22Rv1 (cell line): Measurements from ENCODE around the gene CLTA.

ENCODE experiments used
- H3K27ac ChIP-seq: fragments of 450-650 bp; 2 replicates; pipeline ENCODE4 v1.5.1; 2017
- CTCF ChIP-seq: fragments of 450-650 bp; IDR thresholded peaks from 2 replicates; pipeline ENCODE4 v1.5.1; 2017; ENCODE audit warnings: mild to moderate bottlenecking
- ZFX ChIP-seq: fragments of 450-650 bp; IDR thresholded peaks from 2 replicates; pipeline ENCODE4 v1.6.1; 2017; ENCODE audit warnings: antibody characterized with exemption, borderline replicate concordance

CLTA gene

GRCh38 chr9:36191686-36192085 lies 965 bp downstream of the CLTA start:
- TF ChIP-seq CTCF (no peak), ZFX (no peak)
- peak overlapping the region; percentile 78 for H3K27ac ChIP-seq

- TF ChIP-seq CTCF (no peak), ZFX (no peak)
- H3K27ac ChIP-seq = no peak overlapping the region
Measured at GRCh38 chr9:36192196-36192595, 1.5 kb downstream of the CLTA start.

GRCh38 chr9:36193023-36193422 lies 2.3 kb downstream of the CLTA start:
- TF ChIP-seq ZFX = no peak
- TF ChIP-seq CTCF = no peak
- H3K27ac ChIP-seq = no peak overlapping the region

GRCh38 chr9:36194326-36195000 lies 3.7 kb downstream of the CLTA start:
- no peak for TF ChIP-seq CTCF
- no peak for TF ChIP-seq ZFX

GRCh38 chr9:36204906-36205547 lies 14.3 kb downstream of the CLTA start:
- TF ChIP-seq CTCF (peak; percentile 30), ZFX (no peak)

More at GRCh38 chr9:36194326-36195000, 3.7 kb downstream of the CLTA start:
- no peak overlapping the region for H3K27ac ChIP-seq

GRCh38 chr9:36207016-36207415 lies 16.3 kb downstream of the CLTA start:
- TF ChIP-seq ZFX (no peak), CTCF (no peak)
- H3K27ac ChIP-seq = no peak overlapping the region

More at GRCh38 chr9:36204906-36205547, 14.3 kb downstream of the CLTA start:
- H3K27ac ChIP-seq = no peak overlapping the region

- TF ChIP-seq CTCF (no peak), ZFX (no peak)
- H3K27ac ChIP-seq = no peak overlapping the region
Measured at GRCh38 chr9:36207546-36208012, 16.9 kb downstream of the CLTA start.
